ENCODE data around the gene DCLK3. TPM values are rescaled to one million over a fixed set of nuclear protein-coding genes. Genes with fewer than 3 reads are reported as not detected.

Gene DCLK3
- total RNA-seq, 2 donors from 2014 or later: 0.08 to 0.15 TPM

DNA sequence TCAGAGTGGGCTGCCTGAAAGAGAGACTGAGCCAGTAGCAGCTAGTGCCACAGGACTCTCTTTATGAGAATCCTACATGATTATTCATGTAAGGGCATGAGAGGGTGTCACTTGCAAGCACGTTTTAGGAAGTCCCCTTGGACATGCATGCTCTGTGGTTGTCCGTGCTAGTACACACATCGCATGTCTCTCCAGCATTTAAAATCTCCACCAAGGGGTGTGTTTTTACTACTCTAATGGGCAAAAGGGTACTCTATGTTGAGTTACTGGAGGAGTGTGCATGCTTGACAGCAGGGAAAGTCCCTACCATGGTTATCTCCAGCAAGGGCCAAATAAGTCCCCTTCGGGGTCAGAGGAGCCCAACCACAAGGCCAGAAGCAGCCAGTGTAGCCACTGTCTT, 70.7 kb downstream of the DCLK3 start:
- H3K36me3 ChIP-seq: no peaks in the 10 kb centered on the region
- H3K9me3 ChIP-seq: no peaks in the 10 kb centered on the region
- no peak overlapping the region for H3K27ac ChIP-seq
- H3K27me3 ChIP-seq: no peaks in the 10 kb centered on the region
- H3K4me1 ChIP-seq: no peaks in the 10 kb centered on the region
- H3K4me3 ChIP-seq: no peak overlapping the region
- TF ChIP-seq, protein P1, sequence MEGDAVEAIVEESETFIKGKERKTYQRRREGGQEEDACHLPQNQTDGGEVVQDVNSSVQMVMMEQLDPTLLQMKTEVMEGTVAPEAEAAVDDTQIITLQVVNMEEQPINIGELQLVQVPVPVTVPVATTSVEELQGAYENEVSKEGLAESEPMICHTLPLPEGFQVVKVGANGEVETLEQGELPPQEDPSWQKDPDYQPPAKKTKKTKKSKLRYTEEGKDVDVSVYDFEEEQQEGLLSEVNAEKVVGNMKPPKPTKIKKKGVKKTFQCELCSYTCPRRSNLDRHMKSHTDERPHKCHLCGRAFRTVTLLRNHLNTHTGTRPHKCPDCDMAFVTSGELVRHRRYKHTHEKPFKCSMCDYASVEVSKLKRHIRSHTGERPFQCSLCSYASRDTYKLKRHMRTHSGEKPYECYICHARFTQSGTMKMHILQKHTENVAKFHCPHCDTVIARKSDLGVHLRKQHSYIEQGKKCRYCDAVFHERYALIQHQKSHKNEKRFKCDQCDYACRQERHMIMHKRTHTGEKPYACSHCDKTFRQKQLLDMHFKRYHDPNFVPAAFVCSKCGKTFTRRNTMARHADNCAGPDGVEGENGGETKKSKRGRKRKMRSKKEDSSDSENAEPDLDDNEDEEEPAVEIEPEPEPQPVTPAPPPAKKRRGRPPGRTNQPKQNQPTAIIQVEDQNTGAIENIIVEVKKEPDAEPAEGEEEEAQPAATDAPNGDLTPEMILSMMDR (IDR thresholded peaks at IDR 0.05): no peak
- DNase-seq (ENCODE audit: low spot score): no peak

DNA sequence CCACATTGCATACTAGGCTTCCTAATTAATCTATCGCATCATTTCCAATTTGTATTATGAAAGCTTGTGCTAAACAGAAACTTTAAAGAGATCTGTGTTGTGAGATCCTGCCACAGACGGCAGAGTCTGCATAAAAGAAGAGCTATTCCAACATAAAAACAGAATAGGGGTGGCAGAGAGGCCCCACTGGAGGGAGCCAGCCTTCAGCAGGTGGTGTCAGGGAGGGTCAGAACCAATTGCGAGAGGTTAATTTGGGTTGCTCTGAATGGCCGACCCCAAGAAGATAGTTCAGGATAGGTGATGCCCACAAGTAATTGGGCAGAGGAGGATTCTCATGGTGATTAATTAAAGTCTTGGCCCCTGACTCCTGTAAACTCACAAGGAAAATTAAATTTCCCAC, 74.8 kb downstream of the DCLK3 start:
- Histone ChIP-seq H3K36me3 (no peaks in the 10 kb centered on the region), H3K27ac (no peak overlapping the region), H3K4me1 (no peaks in the 10 kb centered on the region), H3K4me3 (no peak overlapping the region), H3K27me3 (no peaks in the 10 kb centered on the region), H3K9me3 (peaks cover 0 to 5% of the 10 kb centered on the region in 2 donors)
- TF ChIP-seq, protein P1 (IDR thresholded peaks at IDR 0.05): no peak
- DNase-seq (ENCODE audit: low spot score): no peak

DNA sequence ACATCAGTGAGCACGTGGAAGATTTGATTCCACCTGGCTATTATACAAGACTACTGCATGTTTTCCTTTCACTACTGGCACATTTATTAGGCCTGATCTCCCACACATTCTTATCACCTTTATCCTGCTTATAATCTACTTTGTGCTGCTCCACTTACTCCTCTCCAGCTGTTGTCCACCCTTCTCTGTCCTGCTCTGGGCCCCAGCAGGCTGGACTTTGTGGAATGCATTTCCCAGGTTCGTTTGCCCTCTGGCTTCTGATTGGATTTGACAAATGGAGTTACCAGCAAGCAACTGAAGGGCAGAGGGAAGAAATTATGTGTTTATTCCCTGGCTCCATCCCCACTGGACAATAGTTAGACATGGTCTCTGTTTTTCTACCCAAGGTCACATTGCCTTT, 75.5 kb downstream of the DCLK3 start:
- H3K4me3 ChIP-seq: no peak overlapping the region
- no peaks in the 10 kb centered on the region for H3K36me3 ChIP-seq
- H3K27ac ChIP-seq: no peak overlapping the region
- DNase-seq (ENCODE audit: low spot score): no peak
- no peaks in the 10 kb centered on the region for H3K27me3 ChIP-seq
- H3K9me3 ChIP-seq: peaks cover 0 to 5% of the 10 kb centered on the region in 2 donors
- TF ChIP-seq, protein P1 (IDR thresholded peaks at IDR 0.05): no peak
- no peaks in the 10 kb centered on the region for H3K4me1 ChIP-seq

DNA sequence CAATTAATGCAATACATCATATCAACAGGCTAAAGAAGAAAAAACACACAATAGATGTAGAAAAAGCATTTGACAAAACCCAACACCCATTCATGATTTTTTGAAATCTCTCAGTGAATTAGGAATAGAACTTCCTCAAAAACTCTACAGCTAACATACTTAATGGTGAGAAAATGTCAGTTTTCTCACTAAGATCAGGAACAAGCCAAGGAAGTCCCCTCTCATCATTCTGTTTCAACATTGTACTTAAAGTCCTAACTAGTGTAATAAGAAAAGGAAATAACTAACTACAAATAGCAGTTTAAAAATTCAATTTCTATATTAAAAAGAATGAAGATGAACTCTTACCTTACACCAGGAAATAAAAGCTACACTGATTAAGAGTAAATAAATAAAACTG, 77.8 kb downstream of the DCLK3 start:
- H3K4me3 ChIP-seq: no peak overlapping the region
- no peaks in the 10 kb centered on the region for H3K27me3 ChIP-seq
- no peaks in the 10 kb centered on the region for H3K36me3 ChIP-seq
- DNase-seq (ENCODE audit: low spot score): no peak
- TF ChIP-seq, protein P1 (IDR thresholded peaks at IDR 0.05): no peak
- no peak overlapping the region for H3K27ac ChIP-seq
- H3K9me3 ChIP-seq: peaks cover 0 to 5% of the 10 kb centered on the region in 2 donors
- no peaks in the 10 kb centered on the region for H3K4me1 ChIP-seq

DNA sequence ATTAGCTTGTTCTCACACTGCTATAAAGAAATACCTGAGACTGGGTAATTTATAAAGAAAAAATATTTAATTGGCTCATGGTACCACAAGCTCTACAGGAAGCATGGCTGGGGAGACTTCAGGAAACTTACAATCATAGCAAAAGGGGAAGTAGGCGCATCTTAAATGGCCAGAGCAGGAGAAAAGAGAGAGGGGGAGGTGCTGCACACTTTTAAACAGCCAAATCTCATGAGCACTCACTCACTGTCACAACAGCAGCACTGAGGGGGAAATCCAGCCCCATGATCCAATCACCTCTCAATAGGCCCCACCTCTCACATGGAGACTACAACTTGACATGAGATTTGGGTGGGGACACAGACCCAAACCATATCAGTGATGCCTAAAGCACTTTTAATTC, 82.5 kb downstream of the DCLK3 start:
- TF ChIP-seq, protein P1 (IDR thresholded peaks at IDR 0.05): no peak
- Histone ChIP-seq H3K36me3 (no peaks in the 10 kb centered on the region), H3K4me3 (no peak overlapping the region), H3K4me1 (no peaks in the 10 kb centered on the region), H3K27me3 (no peaks in the 10 kb centered on the region), H3K27ac (no peak overlapping the region), H3K9me3 (peaks cover 0 to 47% of the 10 kb centered on the region in 2 donors)
- no peak for DNase-seq (ENCODE audit: low spot score)

DNA sequence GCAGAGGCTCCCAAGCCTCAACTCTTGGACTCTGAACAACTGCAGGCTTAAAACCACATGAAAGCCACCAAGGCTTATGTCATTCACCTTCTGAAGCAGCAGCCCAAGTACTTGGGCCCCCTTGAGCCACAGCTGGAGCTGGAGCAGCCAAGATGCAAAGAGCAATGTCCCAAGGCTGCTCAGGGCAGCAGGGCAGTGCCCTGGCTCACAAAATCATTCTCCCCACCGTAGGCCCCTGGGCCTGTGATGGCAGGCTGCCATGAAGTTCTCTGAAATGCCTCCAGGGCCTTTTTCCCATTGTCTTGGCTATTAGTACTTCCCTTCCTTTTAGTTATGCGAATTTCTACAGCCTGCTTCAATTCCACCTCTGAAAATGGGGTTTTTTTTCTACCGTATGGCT, 83.4 kb downstream of the DCLK3 start:
- no peaks in the 10 kb centered on the region for H3K4me1 ChIP-seq
- no peak overlapping the region for H3K27ac ChIP-seq
- no peak for DNase-seq (ENCODE audit: low spot score)
- H3K27me3 ChIP-seq: no peaks in the 10 kb centered on the region
- no peaks in the 10 kb centered on the region for H3K36me3 ChIP-seq
- TF ChIP-seq, protein P1 (IDR thresholded peaks at IDR 0.05): no peak
- peaks cover 0 to 47% of the 10 kb centered on the region in 2 donors for H3K9me3 ChIP-seq
- H3K4me3 ChIP-seq: no peak overlapping the region
